Mesothelial cell of epicardium (in vitro differentiated cells): ENCODE measurements around the gene AFDN. TPM values are rescaled to one million over a fixed set of nuclear protein-coding genes. Genes with fewer than 3 reads are reported as not detected.

Experiments used
- DNase-seq, 2 experiments: peaks; one replicate each; pipeline ENCODE4 v3.0.0; 2021; ENCODE audit warnings: low spot score in 2 of 2; ENCODE audit not compliant: unreplicated experiment in 2 of 2
- H3K27ac Mint-ChIP-seq: 2 replicates; pipeline ENCODE4 v1.8.0; 2021; ENCODE audit warnings: mixed read lengths
- H3K27me3 Mint-ChIP-seq: 2 replicates; pipeline ENCODE4 v1.8.0; 2021; ENCODE audit warnings: low read depth, mixed read lengths
- H3K36me3 Mint-ChIP-seq: 2 replicates; pipeline ENCODE4 v1.8.0; 2021; ENCODE audit warnings: mixed read lengths
- H3K4me1 Mint-ChIP-seq: 2 replicates; pipeline ENCODE4 v1.8.0; 2021; ENCODE audit warnings: mixed read lengths
- H3K4me3 Mint-ChIP-seq: 2 replicates; pipeline ENCODE4 v1.8.0; 2021; ENCODE audit warnings: mild to moderate bottlenecking, moderate library complexity, mixed read lengths
- H3K9me3 Mint-ChIP-seq: 2 replicates; pipeline ENCODE4 v1.8.0; 2021; ENCODE audit warnings: mixed read lengths
- total RNA-seq: library from RNA; stranded (reverse); gene quantifications from 3 replicates; pipeline ENCODE4 v1.2.1, GENCODE V29; 2021
- TF ChIP-seq, protein P1 (sequence below): fragments of 200-600 bp; sonication (generic); IDR thresholded peaks from one replicate; pipeline ENCODE4 v1.5.0; 2021; ENCODE audit warnings: antibody characterized with exemption; ENCODE audit not compliant: unreplicated experiment

The AFDN gene
- total RNA-seq, 1 donor from 2014 or later: 284 TPM

DNA sequence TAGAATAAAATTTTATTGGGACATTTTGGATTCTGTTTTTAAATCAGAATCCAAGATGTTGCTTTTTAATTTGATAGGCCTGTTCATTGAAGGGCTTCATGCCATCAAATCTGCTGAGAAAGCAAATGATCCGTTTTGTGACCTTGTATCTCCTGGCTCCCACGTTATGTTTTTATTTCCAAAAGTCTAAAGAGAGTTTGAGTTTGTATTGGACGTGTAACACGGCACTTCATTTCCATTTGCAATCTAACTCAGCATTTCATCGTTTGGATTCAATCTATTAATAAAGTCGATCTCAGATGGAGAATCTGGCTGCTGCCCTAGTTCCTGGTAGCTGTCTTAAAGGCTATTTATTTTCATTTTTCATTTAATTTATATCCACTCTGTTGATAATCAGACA is 187.7 kb downstream of the AFDN start:
- H3K4me1 Mint-ChIP-seq: peaks cover 19% of the 10 kb centered on the region

DNA sequence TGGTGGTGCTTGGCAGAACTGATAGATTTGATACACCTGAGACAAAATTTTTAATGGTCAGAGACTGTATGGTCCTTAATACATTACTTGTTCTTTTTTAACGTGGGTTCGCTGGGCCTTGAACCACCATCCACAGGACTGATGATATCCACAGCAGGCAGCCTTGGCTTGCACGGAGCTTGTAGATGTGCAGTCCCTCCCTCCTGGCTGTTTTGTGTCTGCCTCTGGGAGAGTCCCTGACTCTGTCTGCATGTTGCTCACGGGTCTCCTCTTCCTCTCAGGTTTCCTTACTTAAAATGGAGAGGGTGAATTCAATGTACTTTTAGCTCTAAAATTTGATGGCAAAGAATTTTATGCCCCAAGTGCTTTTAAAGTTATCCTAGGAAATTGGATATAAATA is 188.3 kb downstream of the AFDN start:
- Mint-ChIP-seq H3K27me3 (no peaks in the 10 kb centered on the region), H3K4me1 (peaks cover 19% of the 10 kb centered on the region), H3K9me3 (peaks cover 33% of the 10 kb centered on the region), H3K36me3 (peaks cover 6% of the 10 kb centered on the region), H3K4me3 (no peak overlapping the region), H3K27ac (no peak overlapping the region)
- no peak for DNase-seq
- TF ChIP-seq, protein P1, sequence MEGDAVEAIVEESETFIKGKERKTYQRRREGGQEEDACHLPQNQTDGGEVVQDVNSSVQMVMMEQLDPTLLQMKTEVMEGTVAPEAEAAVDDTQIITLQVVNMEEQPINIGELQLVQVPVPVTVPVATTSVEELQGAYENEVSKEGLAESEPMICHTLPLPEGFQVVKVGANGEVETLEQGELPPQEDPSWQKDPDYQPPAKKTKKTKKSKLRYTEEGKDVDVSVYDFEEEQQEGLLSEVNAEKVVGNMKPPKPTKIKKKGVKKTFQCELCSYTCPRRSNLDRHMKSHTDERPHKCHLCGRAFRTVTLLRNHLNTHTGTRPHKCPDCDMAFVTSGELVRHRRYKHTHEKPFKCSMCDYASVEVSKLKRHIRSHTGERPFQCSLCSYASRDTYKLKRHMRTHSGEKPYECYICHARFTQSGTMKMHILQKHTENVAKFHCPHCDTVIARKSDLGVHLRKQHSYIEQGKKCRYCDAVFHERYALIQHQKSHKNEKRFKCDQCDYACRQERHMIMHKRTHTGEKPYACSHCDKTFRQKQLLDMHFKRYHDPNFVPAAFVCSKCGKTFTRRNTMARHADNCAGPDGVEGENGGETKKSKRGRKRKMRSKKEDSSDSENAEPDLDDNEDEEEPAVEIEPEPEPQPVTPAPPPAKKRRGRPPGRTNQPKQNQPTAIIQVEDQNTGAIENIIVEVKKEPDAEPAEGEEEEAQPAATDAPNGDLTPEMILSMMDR: no peak

More for the DNA sequence above, 187.7 kb downstream of the AFDN start:
- Mint-ChIP-seq H3K36me3 (peaks cover 6% of the 10 kb centered on the region), H3K4me3 (no peak overlapping the region), H3K27ac (no peak overlapping the region), H3K27me3 (no peaks in the 10 kb centered on the region), H3K9me3 (peaks cover 38% of the 10 kb centered on the region)
- TF ChIP-seq, protein P1: no peak
- DNase-seq: no peak

DNA sequence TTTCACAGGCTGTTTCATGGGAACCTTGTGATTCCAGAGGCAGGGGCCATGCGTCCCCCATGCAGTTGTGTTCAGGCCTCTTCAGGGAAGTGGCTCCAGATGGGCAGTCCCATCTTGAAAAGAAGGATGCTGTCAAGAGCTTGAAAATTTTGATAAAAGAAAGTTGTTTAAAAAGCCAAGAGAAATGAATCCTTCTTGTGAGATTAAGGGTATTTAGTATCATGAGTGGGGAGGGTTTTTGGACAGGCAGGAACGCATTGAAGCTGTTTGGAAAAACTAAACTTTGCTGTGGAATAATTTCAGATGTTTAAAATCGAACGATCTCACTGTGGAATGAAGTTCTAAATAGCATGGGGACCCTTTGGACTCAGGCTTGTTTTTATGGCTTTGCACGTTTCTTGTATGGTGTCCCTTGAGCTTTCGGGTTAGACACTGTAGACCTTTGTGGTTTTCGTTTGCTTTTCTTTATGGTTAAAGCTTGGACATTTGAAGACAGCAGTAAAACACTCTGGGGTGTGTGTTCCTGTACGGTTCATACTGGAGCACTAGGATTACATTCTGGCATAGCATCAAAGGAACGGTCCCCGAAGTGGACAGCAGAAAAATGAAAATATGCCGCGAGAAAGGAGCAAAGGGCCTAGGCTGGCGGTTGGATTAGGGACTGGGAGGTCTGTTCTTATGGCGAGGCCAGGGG is 188.9 kb downstream of the AFDN start:
- H3K4me3 Mint-ChIP-seq: no peak overlapping the region
- no peak for DNase-seq
- peaks cover 19% of the 10 kb centered on the region for H3K4me1 Mint-ChIP-seq

DNA sequence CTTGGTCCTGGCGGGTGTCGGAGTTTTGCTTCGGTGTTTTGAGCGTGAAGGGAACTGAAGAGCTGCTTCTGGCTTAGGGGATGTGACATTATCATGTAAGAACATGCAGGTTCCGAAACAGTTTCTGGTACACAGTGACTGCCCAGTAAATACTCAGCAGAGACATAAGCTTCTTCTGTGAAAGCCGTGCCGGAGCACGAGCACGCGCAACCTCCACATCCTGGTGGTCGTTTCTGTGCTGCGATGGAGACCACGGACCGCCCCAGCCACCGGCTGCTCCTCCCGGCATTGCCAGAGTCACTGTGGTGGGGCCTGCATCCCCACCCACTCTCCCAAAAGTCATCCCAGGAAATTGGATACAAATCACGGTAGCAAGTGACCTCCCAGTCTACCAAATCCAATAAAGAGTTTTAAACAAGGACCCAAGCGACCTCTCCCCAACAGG is 189.5 kb downstream of the AFDN start:
- Mint-ChIP-seq H3K27ac (no peak overlapping the region), H3K36me3 (peaks cover 4% of the 10 kb centered on the region), H3K9me3 (peaks cover 22% of the 10 kb centered on the region), H3K4me1 (peaks cover 19% of the 10 kb centered on the region), H3K4me3 (no peak overlapping the region), H3K27me3 (no peaks in the 10 kb centered on the region)
- DNase-seq: no peak
- TF ChIP-seq, protein P1: no peak

More for the DNA sequence above, 188.9 kb downstream of the AFDN start:
- H3K27ac Mint-ChIP-seq: no peak overlapping the region
- H3K27me3 Mint-ChIP-seq: no peaks in the 10 kb centered on the region
- H3K9me3 Mint-ChIP-seq: peaks cover 27% of the 10 kb centered on the region
- TF ChIP-seq, protein P1: no peak
- peaks cover 6% of the 10 kb centered on the region for H3K36me3 Mint-ChIP-seq

DNA sequence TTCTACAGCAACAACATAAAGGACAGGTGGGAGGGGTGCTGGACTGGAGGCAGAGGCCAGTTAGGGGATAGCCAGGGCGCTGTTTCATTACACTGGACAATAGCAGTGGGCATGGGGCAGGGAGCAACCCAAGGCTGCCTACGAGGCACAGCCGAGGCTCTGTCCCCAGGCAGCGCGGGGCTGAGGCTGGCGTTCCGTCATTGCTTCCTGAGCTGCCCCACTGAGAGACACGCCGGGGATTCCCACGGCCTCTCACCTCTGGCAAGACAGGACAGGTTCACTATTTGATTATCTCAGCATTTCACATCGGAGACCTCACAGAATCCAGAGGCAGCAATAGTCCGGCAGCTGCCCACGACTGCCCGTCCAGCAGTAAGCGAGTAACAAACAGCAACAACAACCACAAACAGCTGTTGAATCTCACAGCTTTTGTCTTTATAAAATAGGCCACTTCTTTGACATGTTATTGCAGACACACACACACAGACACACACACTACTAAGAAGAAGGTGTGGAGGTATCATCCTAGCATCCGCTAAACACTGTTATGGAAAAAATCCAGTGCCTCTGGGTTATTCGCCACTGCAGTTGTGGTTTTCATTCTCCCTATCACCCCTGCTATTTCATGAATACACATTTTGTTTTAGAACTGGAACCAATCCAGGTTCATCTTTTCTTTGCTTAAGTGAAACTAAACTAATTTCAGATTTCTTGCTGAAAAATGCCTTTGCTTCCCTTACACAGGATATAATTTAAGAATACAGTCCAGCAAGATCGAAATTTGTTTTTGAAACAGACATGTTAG is 190.2 kb downstream of the AFDN start:
- Mint-ChIP-seq H3K27ac (peak overlapping the region; percentile 15), H3K27me3 (no peaks in the 10 kb centered on the region), H3K4me1 (peaks cover 19% of the 10 kb centered on the region), H3K4me3 (no peak overlapping the region), H3K36me3 (no peaks in the 10 kb centered on the region), H3K9me3 (peaks cover 15% of the 10 kb centered on the region)
- TF ChIP-seq, protein P1: no peak
- no peak for DNase-seq
